GM12891 (cell line): ENCODE measurements around the gene ZFHX2.

Experiments
- DNase-seq: peaks from one replicate; pipeline ENCODE4 v3.0.0; 2011; ENCODE audit warnings: low spot score; ENCODE audit not compliant: insufficient read length
- FAIRE-seq: peaks from 2 replicates; lab custom pipeline; 2011; peaks lifted over from hg19 to GRCh38; lab: Jason Lieb, UNC
- PAX5 ChIP-seq: IDR thresholded peaks from 2 replicates; pipeline ENCODE4 v1.6.1; 2011; ENCODE audit warnings: low read length, moderate library complexity, mild to moderate bottlenecking; ENCODE audit not compliant: insufficient read depth, severe bottlenecking
- POLR2A ChIP-seq: IDR thresholded peaks from 2 replicates; pipeline ENCODE4 v1.6.1; 2011; ENCODE audit warnings: low read depth, low read length, control low read depth
- POLR2AphosphoS5 ChIP-seq: IDR thresholded peaks from 2 replicates; pipeline ENCODE4 v1.6.1; 2011; ENCODE audit warnings: low read depth, low read length, control low read depth
- POU2F2 ChIP-seq: IDR thresholded peaks from 2 replicates; pipeline ENCODE4 v1.6.1; 2011; ENCODE audit warnings: low read depth, mild to moderate bottlenecking, control low read depth, low read length, moderate library complexity
- SPI1 ChIP-seq: IDR thresholded peaks from 2 replicates; pipeline ENCODE4 v1.6.1; 2011; ENCODE audit warnings: low read depth, low read length, control low read depth
- TAF1 ChIP-seq: IDR thresholded peaks from 2 replicates; pipeline ENCODE4 v1.6.1; 2011; ENCODE audit warnings: low read depth, low read length, control low read depth

ZFHX2 gene

DNA sequence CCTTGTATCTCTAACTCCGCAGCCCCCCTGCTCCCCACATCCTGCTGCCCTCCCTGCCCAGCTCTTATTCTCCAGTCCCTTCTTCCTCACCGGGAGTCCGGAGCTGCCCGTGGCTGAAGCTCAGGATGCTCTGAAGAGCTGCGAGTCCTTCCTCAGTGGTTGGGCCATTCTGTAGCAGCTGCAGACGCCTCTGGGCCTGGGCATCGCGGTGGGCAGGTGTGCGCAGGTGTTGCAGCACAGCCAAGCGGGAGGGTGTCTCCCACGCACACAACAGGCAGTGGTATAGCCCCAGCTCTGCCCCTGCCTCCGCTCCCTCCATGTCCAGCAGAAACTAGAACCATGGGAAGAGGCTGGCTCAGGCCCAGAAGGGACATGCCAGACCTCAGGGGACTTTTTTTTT, 20.2 kb downstream of the ZFHX2 start:
- no peak for FAIRE-seq
- TF ChIP-seq PAX5 (no peak), POLR2AphosphoS5 (no peak), SPI1 (no peak), TAF1 (no peak), POU2F2 (no peak), POLR2A (no peak)
- DNase-seq = no peak

DNA sequence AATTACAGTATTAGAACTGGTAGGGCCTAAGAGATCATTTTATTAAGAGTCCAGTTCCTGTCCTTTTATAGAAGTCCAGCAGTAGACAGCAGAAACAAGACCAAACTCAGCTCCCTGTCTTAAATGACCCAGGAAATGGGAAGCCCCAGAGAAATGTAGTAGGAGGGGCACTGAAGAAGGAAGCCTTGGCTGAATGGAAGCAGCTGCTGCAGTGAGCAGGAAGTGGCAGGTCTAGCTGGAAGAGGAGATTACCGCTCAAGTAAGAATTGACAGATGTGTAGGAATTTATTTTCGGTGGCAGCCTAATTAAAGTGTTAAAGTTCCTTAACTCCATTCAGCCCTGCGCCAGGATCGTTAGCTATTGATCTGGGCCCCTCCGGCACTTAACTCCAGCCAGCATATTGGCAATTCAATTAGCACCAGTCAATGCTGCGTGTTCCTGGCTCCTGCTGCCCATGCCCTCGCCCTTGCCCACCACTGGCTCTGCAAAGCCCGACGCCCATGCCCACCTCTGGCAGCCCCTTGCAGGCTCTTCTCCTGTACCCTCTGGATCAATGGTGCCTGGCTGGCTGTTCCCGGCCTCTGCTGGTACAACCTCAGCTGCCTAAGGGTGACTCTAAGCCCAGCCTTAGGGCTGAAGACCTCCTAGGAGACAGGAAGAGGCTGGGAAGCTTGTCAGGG, 21.1 kb downstream of the ZFHX2 start:
- TF ChIP-seq POLR2A (no peak), PAX5 (no peak), TAF1 (no peak), SPI1 (no peak), POLR2AphosphoS5 (no peak), POU2F2 (no peak)
- DNase-seq (no peak), FAIRE-seq (no peak)

DNA sequence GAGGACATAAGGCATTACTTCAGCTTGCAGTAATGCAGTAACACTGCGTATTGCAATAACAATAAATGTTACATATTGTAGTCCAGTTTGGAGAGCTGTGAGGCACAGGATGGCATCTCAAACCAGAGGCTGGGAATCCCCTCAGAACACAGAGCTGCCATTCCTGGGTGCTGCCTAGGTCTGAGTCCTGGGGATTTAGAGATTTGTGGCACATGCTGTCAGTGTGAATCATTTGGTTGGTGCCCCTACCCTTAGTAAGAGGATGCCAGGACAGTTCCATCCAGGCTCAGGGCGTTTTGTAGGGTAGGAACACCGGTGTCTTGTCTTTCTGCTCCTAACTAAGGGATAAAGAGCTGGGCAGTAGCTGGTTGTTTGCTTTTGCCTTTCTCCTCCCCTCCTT, 22.5 kb downstream of the ZFHX2 start:
- FAIRE-seq (no peak), DNase-seq (no peak)
- TF ChIP-seq POLR2A = no peak
- no peak for TF ChIP-seq POU2F2
- TF ChIP-seq TAF1 = no peak
- TF ChIP-seq PAX5 = no peak
- no peak for TF ChIP-seq POLR2AphosphoS5
- TF ChIP-seq SPI1 = no peak

DNA sequence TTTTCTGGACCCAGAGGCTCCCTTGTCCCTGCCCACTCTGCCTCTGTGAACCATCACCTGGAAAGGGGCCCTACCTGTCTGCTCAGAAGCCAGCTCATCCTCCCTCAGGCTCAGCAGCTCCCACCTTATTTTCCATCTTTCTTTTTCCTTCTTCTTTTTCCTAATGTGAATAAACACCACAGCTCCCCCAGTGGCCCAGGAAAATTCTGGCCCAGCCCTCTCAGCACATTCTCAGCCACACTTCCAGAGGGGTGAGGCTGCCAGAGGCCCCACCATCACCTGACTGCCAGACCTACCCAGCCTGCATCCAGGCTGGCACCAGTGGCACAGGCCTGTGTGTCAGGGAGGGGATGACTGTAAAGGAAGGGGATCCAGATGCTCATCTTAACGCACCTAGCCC, 23.0 kb downstream of the ZFHX2 start:
- FAIRE-seq = no peak
- DNase-seq = no peak
- TF ChIP-seq TAF1 (no peak), POLR2AphosphoS5 (no peak), PAX5 (no peak), POLR2A (no peak), SPI1 (no peak), POU2F2 (no peak)

DNA sequence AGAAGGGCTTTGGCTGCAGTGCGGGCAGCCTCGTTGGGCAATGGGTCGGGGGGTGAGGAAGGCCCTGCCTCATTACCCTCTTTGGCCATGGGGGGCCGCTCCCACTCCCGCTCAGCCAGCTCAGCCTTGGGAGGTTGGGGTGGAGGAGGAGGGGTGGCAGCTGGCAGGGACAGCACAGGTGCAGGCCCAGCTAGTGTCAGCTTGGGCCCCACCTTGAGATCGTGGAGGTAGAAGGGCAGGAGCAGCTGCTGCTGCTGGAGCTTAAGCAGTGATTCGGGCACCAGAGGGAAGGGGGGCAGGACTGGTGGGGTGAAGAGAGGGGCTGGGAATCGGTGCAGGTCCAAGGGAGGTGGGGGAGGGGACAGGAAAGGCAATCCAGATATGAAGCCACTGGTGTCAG, 26.0 kb downstream of the ZFHX2 start:
- TF ChIP-seq POLR2AphosphoS5 = no peak
- TF ChIP-seq PAX5 = no peak
- no peak for TF ChIP-seq POLR2A
- TF ChIP-seq POU2F2 = no peak
- no peak for TF ChIP-seq SPI1
- no peak for TF ChIP-seq TAF1
- DNase-seq = no peak
- no peak for FAIRE-seq

DNA sequence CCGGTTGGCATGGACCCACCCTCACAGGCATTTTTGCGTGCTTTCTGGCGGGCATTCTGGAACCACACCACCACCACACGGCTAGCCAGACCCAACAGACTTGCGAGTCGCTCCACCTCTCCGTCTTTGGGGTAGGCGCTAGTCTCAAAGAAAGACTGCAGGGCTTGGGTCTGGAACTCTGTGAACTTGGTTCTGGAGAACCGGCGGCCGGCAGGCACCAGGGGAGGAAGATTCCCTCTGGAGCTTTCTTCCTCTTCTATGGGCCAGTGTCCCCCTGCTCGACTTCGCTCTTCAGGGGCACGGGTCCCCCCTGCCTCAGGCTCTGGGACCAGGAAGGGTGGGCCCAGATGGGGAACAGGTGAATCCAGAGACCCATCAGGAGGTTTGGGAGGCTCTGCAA, 26.6 kb downstream of the ZFHX2 start:
- DNase-seq (no peak), FAIRE-seq (no peak)
- TF ChIP-seq TAF1 (no peak), SPI1 (no peak), PAX5 (no peak), POLR2AphosphoS5 (no peak), POU2F2 (no peak)

DNA sequence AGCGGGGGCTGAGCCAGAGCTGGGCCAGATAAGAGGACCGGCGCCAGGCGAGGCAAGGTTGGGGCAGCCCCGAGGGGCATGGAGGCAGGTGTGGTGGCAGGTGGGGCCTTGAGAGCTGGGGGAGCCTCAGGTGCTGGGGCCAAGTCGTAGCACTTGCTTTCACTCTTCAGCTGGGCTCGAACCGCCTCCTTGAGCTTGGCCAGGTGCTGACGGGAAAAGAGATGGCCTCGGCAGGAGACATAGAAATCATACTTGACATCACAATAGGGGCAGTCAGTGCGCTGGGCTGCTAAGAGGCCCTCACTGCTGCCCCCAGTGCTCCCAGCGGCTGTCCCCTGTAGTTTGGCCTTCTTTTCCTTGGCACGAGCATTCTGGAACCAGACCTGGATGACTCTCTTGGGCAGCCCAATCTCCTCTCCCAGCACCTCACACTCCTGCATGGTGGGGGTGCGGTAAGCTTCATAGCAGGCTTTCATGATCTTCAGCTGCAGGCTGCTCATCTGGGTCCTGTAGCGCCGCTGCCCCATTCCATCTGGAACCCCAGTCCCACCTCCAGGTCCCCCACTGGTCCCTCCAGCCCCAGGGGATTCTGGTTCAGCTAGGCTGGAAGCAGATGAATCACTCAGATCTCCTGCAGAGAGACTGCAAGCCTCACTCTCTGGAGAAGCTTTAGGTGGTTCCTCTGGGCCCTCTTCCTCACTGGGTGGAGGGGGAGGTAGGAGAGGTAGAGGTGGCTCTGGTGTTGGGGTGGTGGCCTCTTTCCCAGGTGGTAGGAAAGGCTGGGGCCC, 28.1 kb downstream of the ZFHX2 start:
- no peak for DNase-seq
- TF ChIP-seq PAX5 (no peak), SPI1 (no peak), POU2F2 (no peak), POLR2A (no peak), TAF1 (no peak), POLR2AphosphoS5 (no peak)
- no peak for FAIRE-seq

DNA sequence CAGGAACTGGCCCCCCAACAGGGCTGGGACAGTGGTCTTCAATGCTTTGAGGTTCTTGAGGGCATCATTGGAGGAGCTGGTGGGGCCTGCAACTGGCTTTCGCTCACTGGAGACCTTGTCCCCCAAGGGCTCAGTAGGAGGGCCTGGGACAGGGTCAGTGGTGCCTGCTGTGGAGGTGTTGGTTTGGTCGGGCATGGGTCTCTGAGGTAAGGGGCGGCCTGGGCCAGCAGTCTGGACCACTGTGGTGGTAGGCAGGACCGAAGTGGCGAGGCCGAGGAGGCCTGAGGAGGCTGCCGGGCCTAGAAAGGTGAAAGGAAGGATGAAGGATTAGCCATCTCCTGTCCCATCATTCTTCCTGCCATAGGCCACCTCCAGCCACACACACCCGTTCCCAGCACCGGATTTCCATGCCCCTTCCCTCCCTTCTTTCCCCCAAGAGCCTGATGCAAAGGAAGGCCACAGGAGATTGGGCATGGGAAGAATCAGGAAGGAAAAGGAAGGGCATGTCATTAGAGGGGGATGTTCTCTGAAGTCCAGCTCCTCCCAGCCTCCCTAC, 28.8 kb downstream of the ZFHX2 start:
- FAIRE-seq (no peak), DNase-seq (no peak)
- no peak for TF ChIP-seq POLR2AphosphoS5

DNA sequence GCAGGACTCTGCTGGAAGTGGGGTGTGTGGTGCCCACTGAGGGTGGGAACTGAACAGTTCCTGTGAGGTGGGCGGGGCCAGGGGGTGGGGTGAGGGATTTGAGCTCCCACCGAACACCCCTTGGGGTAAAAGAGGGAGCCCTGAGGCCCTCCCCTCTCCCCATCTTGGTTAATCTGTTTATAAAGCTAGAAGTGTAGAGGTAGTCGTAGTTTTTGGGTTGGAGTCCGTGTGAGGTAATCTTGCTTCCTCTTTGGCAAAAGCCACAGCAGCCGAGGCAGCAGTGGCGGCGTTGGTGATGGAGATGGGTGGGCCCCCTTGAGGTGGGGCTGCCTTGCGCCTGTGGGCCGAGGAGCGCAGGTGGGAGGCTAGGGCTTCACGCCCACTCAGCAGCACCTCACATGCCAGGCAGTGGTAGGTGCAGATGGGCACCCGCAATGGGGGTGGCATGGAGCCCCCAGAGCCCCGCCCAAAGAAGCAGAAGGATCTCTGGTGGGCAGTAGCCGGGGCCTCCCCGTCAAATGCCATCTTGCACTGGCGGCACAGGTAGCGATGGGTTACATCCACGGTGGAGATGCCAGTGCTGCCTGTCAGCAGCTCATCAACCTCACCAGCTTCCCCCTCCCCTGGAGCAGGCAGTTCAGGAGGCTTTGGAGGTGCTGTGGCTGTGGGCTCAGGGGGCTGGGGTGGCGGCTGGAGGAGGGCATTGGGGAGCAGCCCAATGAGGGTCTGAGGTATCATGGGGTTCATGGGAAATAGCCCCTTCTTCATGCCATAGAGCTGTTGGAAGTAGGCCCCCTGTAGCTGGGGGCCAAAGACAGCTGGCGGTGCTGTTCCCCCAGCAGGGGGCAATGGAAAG, 29.6 kb downstream of the ZFHX2 start:
- FAIRE-seq = no peak
- no peak for DNase-seq
- TF ChIP-seq TAF1 (no peak), PAX5 (no peak), POU2F2 (no peak), SPI1 (no peak), POLR2AphosphoS5 (no peak), POLR2A (no peak)
